GM21515 (cell line): ENCODE data around the gene LSM3.

ENCODE experiments used
- ATAC-seq: cut with Tn5 transposase; IDR thresholded peaks from one replicate; pipeline ENCODE4 v1.9.1; 2021; ENCODE audit not compliant: unreplicated experiment

The LSM3 gene

DNA sequence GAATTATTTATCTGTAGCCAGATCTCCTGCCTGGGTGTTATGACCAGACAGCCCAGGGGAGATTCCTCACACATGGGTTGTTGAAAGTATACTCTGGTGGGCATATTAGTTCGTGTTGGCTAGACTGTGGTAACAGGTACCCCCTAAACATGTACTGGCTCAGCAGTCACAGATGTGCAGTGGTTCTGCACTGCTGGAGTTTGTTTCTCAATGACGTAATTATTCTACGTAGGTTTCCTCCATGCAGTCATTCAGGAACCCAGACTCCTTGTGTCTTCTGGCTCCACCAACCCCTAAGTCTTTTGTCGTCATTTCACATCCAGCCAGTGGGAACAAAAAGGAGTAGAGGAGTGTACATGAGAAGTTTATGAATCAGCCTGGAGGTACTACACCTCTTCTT, 16.2 kb downstream of the LSM3 start:
- no peak for ATAC-seq

GRCh38 chr3:14199641-14200040, 21.0 kb downstream of the LSM3 start:
- no peak for ATAC-seq

- ATAC-seq, result no peak
Observed at GRCh38 chr3:14200276-14200675, 21.7 kb downstream of the LSM3 start.

GRCh38 chr3:14200841-14201240, 22.2 kb downstream of the LSM3 start:
- ATAC-seq, result no peak

DNA sequence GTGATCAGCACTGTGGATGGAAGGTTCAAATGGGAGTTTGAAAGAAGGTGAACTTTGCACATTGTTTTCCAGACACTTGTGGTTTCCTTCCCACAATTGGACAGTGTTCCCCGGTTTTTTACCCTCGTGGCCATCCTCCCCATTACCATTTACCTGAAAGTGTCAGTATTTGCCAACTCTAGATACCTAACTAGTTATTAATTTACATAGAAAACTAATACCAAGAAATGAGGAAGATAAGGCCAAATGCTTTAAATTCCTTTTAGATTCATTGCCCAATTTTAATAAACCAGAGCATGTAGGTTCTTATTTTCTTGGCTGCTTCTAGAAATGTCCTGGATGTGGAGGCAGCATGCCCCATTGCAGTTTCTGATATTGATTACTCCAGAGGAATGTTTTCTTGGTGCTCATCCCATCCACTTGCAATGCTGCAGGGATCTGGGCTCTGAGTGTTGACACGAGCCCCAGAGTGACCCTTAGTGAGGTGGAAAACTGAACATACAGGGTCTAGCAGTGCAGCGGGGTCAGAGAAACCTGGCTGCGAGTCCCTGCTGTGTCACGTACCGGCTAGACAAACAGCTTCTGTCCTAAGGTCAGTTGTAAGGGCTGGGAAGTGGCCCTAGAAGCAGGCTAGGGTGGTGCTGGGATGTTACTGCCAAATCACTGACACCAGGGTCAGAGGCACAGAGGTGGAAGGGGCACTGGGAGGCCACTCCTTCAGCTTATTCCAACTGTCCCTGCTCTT, 23.5 kb downstream of the LSM3 start:
- ATAC-seq, result no peak

GRCh38 chr3:14202874-14203520, 24.4 kb downstream of the LSM3 start:
- ATAC-seq, result no peak

DNA sequence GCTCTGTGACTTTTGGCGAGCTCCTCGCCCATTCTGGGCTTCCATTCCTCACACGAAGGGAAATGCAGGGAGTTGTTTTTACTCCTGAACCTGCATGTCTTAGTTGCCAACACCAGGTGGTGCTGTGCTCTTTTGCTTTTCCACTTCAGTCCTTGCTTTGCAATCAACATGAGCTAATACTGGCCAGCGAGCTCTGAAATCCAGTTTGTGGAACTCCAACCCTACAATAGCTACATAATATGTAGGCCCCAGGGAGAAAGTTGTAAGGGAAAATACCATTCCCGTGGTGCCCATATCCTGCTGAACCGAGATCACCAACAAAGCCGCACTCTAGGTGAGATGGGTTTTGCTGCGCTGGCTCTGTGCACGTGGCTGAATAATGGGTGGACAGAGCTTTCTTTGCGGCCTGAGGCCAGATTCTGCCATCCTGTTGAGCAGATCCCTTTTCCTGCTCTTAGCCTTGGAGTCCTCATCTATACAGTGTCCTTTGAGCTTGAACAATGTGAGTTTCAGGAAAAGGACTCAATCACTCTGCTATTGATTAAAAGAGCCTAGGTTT, 25.0 kb downstream of the LSM3 start:
- no peak for ATAC-seq

- no peak for ATAC-seq
Observed at GRCh38 chr3:14204515-14205284, 26.1 kb downstream of the LSM3 start.

DNA sequence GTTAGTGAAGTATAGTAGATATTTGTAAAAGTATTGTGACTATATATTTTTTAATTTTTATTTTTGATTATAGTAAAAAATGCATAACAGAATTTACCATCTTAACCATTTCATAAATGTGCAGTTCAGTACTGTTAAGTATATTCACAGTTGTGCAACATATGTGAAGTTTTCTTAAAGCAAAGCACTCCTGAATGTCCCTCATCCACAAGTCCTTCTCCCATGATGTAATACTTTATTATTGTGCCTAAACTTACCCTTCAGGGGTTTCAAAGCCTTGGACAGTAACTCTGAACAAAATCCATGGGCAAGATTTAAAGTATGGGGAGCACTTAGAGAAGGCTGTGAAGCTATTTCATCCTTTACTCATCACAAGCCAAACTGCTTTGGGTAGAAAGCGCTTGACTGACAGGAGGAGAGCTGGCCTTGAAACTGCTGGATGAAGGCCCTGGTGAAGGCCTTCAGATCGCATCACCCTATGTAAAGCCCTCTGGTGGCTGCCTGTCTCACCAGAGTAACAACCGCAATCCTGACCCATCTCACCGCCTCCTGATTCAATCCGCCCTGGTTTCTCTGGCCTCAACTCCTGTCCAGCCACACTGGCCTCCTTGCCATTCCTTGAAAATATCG, 28.0 kb downstream of the LSM3 start:
- no peak for ATAC-seq

- ATAC-seq, result no peak
Observed at GRCh38 chr3:14208168-14208567, 29.6 kb downstream of the LSM3 start.

- no peak for ATAC-seq
Observed at GRCh38 chr3:14208977-14209394, 30.4 kb downstream of the LSM3 start.

GRCh38 chr3:14209581-14210289, 31.1 kb downstream of the LSM3 start:
- no peak for ATAC-seq

DNA sequence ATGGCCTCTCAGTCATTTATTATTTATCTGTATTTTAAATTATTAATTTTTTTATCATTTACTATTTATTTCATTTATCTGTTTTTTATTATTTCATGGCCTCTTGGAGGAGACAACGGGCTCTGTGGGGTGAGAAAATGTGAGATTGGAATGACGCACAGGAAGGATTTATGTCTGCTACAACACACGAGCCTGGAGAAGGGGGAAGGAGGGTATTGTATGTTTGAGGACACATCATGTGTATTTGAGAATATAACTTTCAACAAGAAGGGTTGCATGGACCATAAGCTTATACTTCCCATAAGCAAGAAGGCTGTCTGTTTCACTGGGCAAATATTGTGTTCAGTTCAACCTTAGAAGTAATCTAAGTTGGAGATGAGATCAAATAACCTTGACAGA, 31.7 kb downstream of the LSM3 start:
- ATAC-seq, result no peak

GRCh38 chr3:14210843-14211594, 32.4 kb downstream of the LSM3 start:
- ATAC-seq, result no peak

GRCh38 chr3:14211621-14212020, 33.0 kb downstream of the LSM3 start:
- no peak for ATAC-seq

DNA sequence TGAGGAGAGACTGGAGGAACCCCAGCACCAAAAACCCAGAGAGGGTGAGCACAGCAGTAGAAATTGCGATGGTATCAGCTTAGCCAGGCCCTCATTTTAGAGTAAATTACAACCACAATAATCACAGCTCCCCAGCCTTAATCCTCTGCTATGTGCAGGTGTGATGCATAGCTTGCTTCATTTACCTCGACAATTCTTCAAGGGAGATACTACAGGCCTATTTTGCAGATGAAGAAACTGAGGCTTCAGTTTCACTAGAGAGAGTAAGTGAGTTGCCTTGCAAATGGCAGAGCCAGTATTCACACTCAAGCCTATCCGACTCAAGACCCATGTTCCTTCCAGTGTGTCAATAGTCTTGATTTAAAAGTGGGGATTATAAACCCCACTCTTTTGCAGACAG, 33.4 kb downstream of the LSM3 start:
- ATAC-seq, result no peak

- no peak for ATAC-seq
Observed at GRCh38 chr3:14213066-14213774, 34.6 kb downstream of the LSM3 start.

- no peak for ATAC-seq
Observed at GRCh38 chr3:14214764-14215163, 36.1 kb downstream of the LSM3 start.
